ENCODE measurements around the gene WDR74. TPM values are rescaled to one million over a fixed set of nuclear protein-coding genes. Genes with fewer than 3 reads are reported as not detected.

Gene WDR74
- total RNA-seq, 1 donor from 2014 or later: 124 TPM

- DNase-seq (peak; percentile 86), ATAC-seq (ENCODE audit: low read depth) (peak; percentile 80)
- no peak for TF ChIP-seq CTCF (IDR thresholded peaks at IDR 0.05)
- intact Hi-C loops (cut with micrococcal nuclease): loop anchor here (1.0 to 10.0 kb wide), 13 partner anchors 18 to 684 kb away; partner anchors contain the start of genes C11orf98, CSKMT, MTA2 and NXF1
- ChIA-PET POLR2A (interaction anchor here (0.5 to 7.7 kb wide), 68 partner anchors 9 to 1524 kb away, joined by 3 to 258 read pairs (median 6); partner anchors contain the start of genes ASRGL1, ATL3, B3GAT3 and BSCL2), CTCF (interaction anchor here (0.6 to 2.7 kb wide), 12 partner anchors 17 to 456 kb away, joined by 3 to 21 read pairs (median 4); partner anchors contain the start of genes BSCL2, C11orf98, CSKMT and LBHD1)
- peaks cover 55% of the 10 kb centered on the region for H3K36me3 Mint-ChIP-seq (ENCODE audit: low read depth)
- H3K9me3 Mint-ChIP-seq: no peaks in the 10 kb centered on the region
- no peaks in the 10 kb centered on the region for H3K27me3 Mint-ChIP-seq
- H3K4me1 Mint-ChIP-seq: peaks cover 46% of the 10 kb centered on the region
- peak within 1 kb of the TSS; percentile 100 for H3K27ac Mint-ChIP-seq
- peak within 1 kb of the TSS; percentile 100 for H3K4me3 Mint-ChIP-seq
Measured at GRCh38 chr11:62880803-62881578, 41.6 kb upstream of the WDR74 start, which contains the start of gene SLC3A2. SLC3A2 (plus strand) TSS chr11:62880896; CDS start chr11:62881024, 128 bp downstream.

- Mint-ChIP-seq H3K27ac (peak overlapping the region; percentile 100), H3K4me3 (peak overlapping the region; percentile 100), H3K4me1 (peaks cover 43% of the 10 kb centered on the region), H3K36me3 (ENCODE audit: low read depth) (peaks cover 48% of the 10 kb centered on the region), H3K9me3 (no peaks in the 10 kb centered on the region), H3K27me3 (no peaks in the 10 kb centered on the region)
- POLR2A ChIA-PET: interaction anchor here (0.6 to 7.7 kb wide), 33 partner anchors 9 to 791 kb away, joined by 3 to 258 read pairs (median 12); partner anchors contain the start of genes ATL3, BSCL2, C11orf98 and CSKMT
- no peak for TF ChIP-seq CTCF (IDR thresholded peaks at IDR 0.05)
- CTCF ChIA-PET: interaction anchor here (0.9 to 2.7 kb wide), 4 partner anchors 24 to 200 kb away, joined by 3 to 21 read pairs (median 10); partner anchors contain the start of genes BSCL2 and TMEM179B
- DNase-seq (no peak), ATAC-seq (ENCODE audit: low read depth) (peak; percentile 15)
- intact Hi-C loops (cut with micrococcal nuclease): loop anchor here (1.0 to 10.0 kb wide), 5 partner anchors 18 to 684 kb away; partner anchors contain the start of genes MTA2, NXF1 and PLAAT2
Measured at GRCh38 chr11:62880231-62880802, 40.9 kb upstream of the WDR74 start.

GRCh38 chr11:62879235-62879978 lies 40.0 kb upstream of the WDR74 start:
- CTCF ChIA-PET: no interaction called here
- POLR2A ChIA-PET: interaction anchor here (0.5 to 7.7 kb wide), 13 partner anchors 24 to 287 kb away, joined by 3 to 258 read pairs (median 13); partner anchors contain the start of genes HNRNPUL2, MTA2, STX5 and TAF6L
- no peak for TF ChIP-seq CTCF (IDR thresholded peaks at IDR 0.05)
- H3K9me3 Mint-ChIP-seq: no peaks in the 10 kb centered on the region
- peaks cover 41% of the 10 kb centered on the region for H3K36me3 Mint-ChIP-seq (ENCODE audit: low read depth)
- H3K4me1 Mint-ChIP-seq: peaks cover 38% of the 10 kb centered on the region
- intact Hi-C loops (cut with micrococcal nuclease): no loop called here
- DNase-seq (no peak), ATAC-seq (ENCODE audit: low read depth) (no peak)
- no peaks in the 10 kb centered on the region for H3K27me3 Mint-ChIP-seq
- peak overlapping the region; percentile 100 for H3K4me3 Mint-ChIP-seq
- peak overlapping the region; percentile 100 for H3K27ac Mint-ChIP-seq

- ChIA-PET CTCF (no interaction called here), POLR2A (interaction anchor here (0.7 to 2.6 kb wide), 3 partner anchors 9 to 22 kb away, joined by 4 to 7 read pairs (median 4); no protein-coding TSS in a partner anchor)
- peaks cover 14% of the 10 kb centered on the region for H3K36me3 Mint-ChIP-seq (ENCODE audit: low read depth)
- no peaks in the 10 kb centered on the region for H3K27me3 Mint-ChIP-seq
- no peak for DNase-seq
- no peak overlapping the region for H3K27ac Mint-ChIP-seq
- no peak for TF ChIP-seq CTCF (IDR thresholded peaks at IDR 0.05)
- no peaks in the 10 kb centered on the region for H3K9me3 Mint-ChIP-seq
- H3K4me1 Mint-ChIP-seq: peaks cover 14% of the 10 kb centered on the region
- no peak for ATAC-seq (ENCODE audit: low read depth)
- intact Hi-C loops (cut with micrococcal nuclease): no loop called here
- no peak overlapping the region for H3K4me3 Mint-ChIP-seq
Measured at GRCh38 chr11:62876712-62877111, 37.3 kb upstream of the WDR74 start.

All from activated B cell treated with CpG ODN at 0.5 μM for 24 hours (primary cell).